SK-N-SH treated with all-trans-retinoic acid at 6 μM for 48 hours (cell line): ENCODE results near the gene LRMDA.

Experiments
- ATAC-seq: fragments of 200-7000 bp; cut with Tn5 transposase; 3 replicates; pipeline ENCODE4 v1.9.1; 2020; ENCODE audit warnings: mild to moderate bottlenecking, moderate library complexity
- ARNTL ChIP-seq: fragments of 450-650 bp; formaldehyde crosslinking; IDR thresholded peaks from 2 replicates; pipeline ENCODE4 v1.5.0; 2020; ENCODE audit warnings: low read depth, mild to moderate bottlenecking, moderate library complexity, borderline replicate concordance
- BACH2 ChIP-seq: fragments of 250-450 bp; sonication (Bioruptor Pico); IDR thresholded peaks from 2 replicates; pipeline ENCODE4 v1.9.0; 2021; ENCODE audit warnings: mild to moderate bottlenecking, borderline replicate concordance
- CSDC2 ChIP-seq: fragments of 250-450 bp; sonication (Bioruptor Pico); IDR thresholded peaks from 2 replicates; pipeline ENCODE4 v1.5.0; 2020; ENCODE audit warnings: mild to moderate bottlenecking, moderate library complexity
- ESRRG ChIP-seq: fragments of 250-450 bp; sonication (Bioruptor Pico); IDR thresholded peaks from 2 replicates; pipeline ENCODE4 v1.6.1; 2021; ENCODE audit warnings: mild to moderate bottlenecking
- GLIS3 ChIP-seq: fragments of 250-450 bp; sonication (Bioruptor Pico); IDR thresholded peaks from 2 replicates; pipeline ENCODE4 v1.5.0; 2020; ENCODE audit warnings: mild to moderate bottlenecking, moderate library complexity
- ISL1 ChIP-seq: fragments of 250-450 bp; sonication (Bioruptor Pico); IDR thresholded peaks from 2 replicates; pipeline ENCODE4 v2.1.2; 2022; ENCODE audit warnings: mild to moderate bottlenecking, moderate library complexity
- OSR1 ChIP-seq: fragments of 250-450 bp; sonication (Bioruptor Pico); IDR thresholded peaks from 2 replicates; pipeline ENCODE4 v1.8.0; 2022; ENCODE audit warnings: moderate library complexity, mild to moderate bottlenecking, inconsistent platforms
- RARB ChIP-seq: fragments of 250-450 bp; sonication (Bioruptor Pico); IDR thresholded peaks from 2 replicates; pipeline ENCODE4 v1.8.0; 2021; ENCODE audit warnings: mild to moderate bottlenecking, moderate library complexity
- SNAI2 ChIP-seq: fragments of 250-450 bp; sonication (Bioruptor Pico); IDR thresholded peaks from 2 replicates; pipeline ENCODE4 v1.5.0; 2020; ENCODE audit warnings: mild to moderate bottlenecking, moderate library complexity
- TCF4 ChIP-seq: fragments of 250-450 bp; sonication (Bioruptor Pico); IDR thresholded peaks from 2 replicates; pipeline ENCODE4 v1.8.0; 2021; ENCODE audit warnings: mild to moderate bottlenecking, moderate library complexity, borderline replicate concordance
- TOX ChIP-seq: fragments of 250-450 bp; sonication (Bioruptor Pico); IDR thresholded peaks from 2 replicates; pipeline ENCODE4 v1.8.0; 2021; ENCODE audit warnings: mild to moderate bottlenecking, moderate library complexity, borderline replicate concordance
- ZC3H10 ChIP-seq: fragments of 250-450 bp; sonication (Bioruptor Pico); IDR thresholded peaks from 2 replicates; pipeline ENCODE4 v1.5.1; 2021; ENCODE audit warnings: mild to moderate bottlenecking, moderate library complexity
- ZFP3 ChIP-seq: fragments of 250-450 bp; sonication (Bioruptor Pico); IDR thresholded peaks from 2 replicates; pipeline ENCODE4 v1.5.0; 2020; ENCODE audit warnings: mild to moderate bottlenecking, moderate library complexity
- ZFP30 ChIP-seq: fragments of 450-650 bp; formaldehyde crosslinking; IDR thresholded peaks from 2 replicates; pipeline ENCODE4 v1.5.0; 2022; ENCODE audit warnings: mild to moderate bottlenecking, moderate library complexity
- ZNF565 ChIP-seq: fragments of 450-650 bp; formaldehyde crosslinking; conservative IDR thresholded peaks from 2 replicates; pipeline ENCODE4 v1.5.0; 2020; ENCODE audit warnings: low read depth, mild to moderate bottlenecking, moderate library complexity
- ZNF70 ChIP-seq: fragments of 450-650 bp; formaldehyde crosslinking; IDR thresholded peaks from 2 replicates; pipeline ENCODE4 v1.5.0; 2020; ENCODE audit warnings: mild to moderate bottlenecking, moderate library complexity
- ZNF8 ChIP-seq: fragments of 450-650 bp; formaldehyde crosslinking; IDR thresholded peaks from 2 replicates; pipeline ENCODE4 v1.5.0; 2020; ENCODE audit warnings: mild to moderate bottlenecking, moderate library complexity
- TF ChIP-seq, protein P1 (sequence below): fragments of 250-450 bp; sonication (Bioruptor Pico); IDR thresholded peaks from 2 replicates; pipeline ENCODE4 v1.8.0; 2021; ENCODE audit warnings: low read depth, mild to moderate bottlenecking, moderate library complexity, borderline replicate concordance
- TF ChIP-seq, protein P2 (sequence below): fragments of 250-450 bp; sonication (Bioruptor Pico); IDR thresholded peaks from 2 replicates; pipeline ENCODE4 v1.5.0; 2020; ENCODE audit warnings: mild to moderate bottlenecking, moderate library complexity
- TF ChIP-seq, protein P3 (sequence below): fragments of 250-450 bp; sonication (Bioruptor Pico); IDR thresholded peaks from 2 replicates; pipeline ENCODE4 v1.8.0; 2020; ENCODE audit warnings: mild to moderate bottlenecking, moderate library complexity, borderline replicate concordance
- TF ChIP-seq, protein P4 (sequence below): fragments of 250-450 bp; sonication (Bioruptor Pico); IDR thresholded peaks from 2 replicates; pipeline ENCODE4 v1.5.1; 2021; ENCODE audit warnings: mild to moderate bottlenecking, moderate library complexity
- TF ChIP-seq, protein P5 (sequence below): fragments of 250-450 bp; sonication (Bioruptor Pico); IDR thresholded peaks from 2 replicates; pipeline ENCODE4 v1.5.1; 2020; ENCODE audit warnings: low read depth, mild to moderate bottlenecking, moderate library complexity

LRMDA gene

DNA sequence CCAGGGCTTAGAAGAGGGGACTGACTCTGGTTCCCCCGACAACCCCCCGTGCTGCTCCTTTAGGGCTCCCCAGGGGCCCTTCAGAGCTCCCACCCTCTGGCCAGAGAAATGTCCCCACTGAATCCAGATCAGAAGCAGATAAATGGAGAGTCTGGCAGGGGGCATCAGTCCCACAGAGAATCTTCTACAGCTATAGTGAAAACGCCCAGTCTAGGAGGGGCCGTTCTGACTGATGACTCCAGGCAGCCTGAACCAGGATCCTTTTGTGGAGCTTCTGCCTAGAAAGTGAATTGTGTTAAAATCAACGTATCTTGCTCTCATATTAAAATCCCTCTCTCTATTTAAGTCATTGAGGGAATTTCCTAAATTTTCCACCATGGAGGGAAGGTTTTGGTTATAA is 471.4 kb downstream of the LRMDA start:
- ATAC-seq: no peak
- TF ChIP-seq CSDC2 (CRISPR knock-in tag) (no peak), TOX (no peak), RARB (CRISPR knock-in tag) (no peak), ARNTL (CRISPR knock-in tag) (no peak), TCF4 (CRISPR knock-in tag) (no peak), ISL1 (CRISPR knock-in tag) (no peak), ZFP30 (CRISPR knock-in tag) (no peak), ZC3H10 (CRISPR knock-in tag) (no peak), ZFP3 (CRISPR knock-in tag) (no peak), ZNF8 (CRISPR knock-in tag) (no peak), SNAI2 (CRISPR knock-in tag) (no peak)
- TF ChIP-seq, protein P1, sequence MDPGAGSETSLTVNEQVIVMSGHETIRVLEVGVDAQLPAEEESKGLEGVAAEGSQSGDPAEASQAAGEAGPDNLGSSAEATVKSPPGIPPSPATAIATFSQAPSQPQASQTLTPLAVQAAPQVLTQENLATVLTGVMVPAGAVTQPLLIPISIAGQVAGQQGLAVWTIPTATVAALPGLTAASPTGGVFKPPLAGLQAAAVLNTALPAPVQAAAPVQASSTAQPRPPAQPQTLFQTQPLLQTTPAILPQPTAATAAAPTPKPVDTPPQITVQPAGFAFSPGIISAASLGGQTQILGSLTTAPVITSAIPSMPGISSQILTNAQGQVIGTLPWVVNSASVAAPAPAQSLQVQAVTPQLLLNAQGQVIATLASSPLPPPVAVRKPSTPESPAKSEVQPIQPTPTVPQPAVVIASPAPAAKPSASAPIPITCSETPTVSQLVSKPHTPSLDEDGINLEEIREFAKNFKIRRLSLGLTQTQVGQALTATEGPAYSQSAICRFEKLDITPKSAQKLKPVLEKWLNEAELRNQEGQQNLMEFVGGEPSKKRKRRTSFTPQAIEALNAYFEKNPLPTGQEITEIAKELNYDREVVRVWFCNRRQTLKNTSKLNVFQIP (CRISPR knock-in tag): no peak
- TF ChIP-seq, protein P2, sequence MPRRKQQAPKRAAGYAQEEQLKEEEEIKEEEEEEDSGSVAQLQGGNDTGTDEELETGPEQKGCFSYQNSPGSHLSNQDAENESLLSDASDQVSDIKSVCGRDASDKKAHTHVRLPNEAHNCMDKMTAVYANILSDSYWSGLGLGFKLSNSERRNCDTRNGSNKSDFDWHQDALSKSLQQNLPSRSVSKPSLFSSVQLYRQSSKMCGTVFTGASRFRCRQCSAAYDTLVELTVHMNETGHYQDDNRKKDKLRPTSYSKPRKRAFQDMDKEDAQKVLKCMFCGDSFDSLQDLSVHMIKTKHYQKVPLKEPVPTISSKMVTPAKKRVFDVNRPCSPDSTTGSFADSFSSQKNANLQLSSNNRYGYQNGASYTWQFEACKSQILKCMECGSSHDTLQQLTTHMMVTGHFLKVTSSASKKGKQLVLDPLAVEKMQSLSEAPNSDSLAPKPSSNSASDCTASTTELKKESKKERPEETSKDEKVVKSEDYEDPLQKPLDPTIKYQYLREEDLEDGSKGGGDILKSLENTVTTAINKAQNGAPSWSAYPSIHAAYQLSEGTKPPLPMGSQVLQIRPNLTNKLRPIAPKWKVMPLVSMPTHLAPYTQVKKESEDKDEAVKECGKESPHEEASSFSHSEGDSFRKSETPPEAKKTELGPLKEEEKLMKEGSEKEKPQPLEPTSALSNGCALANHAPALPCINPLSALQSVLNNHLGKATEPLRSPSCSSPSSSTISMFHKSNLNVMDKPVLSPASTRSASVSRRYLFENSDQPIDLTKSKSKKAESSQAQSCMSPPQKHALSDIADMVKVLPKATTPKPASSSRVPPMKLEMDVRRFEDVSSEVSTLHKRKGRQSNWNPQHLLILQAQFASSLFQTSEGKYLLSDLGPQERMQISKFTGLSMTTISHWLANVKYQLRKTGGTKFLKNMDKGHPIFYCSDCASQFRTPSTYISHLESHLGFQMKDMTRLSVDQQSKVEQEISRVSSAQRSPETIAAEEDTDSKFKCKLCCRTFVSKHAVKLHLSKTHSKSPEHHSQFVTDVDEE (CRISPR knock-in tag): no peak

DNA sequence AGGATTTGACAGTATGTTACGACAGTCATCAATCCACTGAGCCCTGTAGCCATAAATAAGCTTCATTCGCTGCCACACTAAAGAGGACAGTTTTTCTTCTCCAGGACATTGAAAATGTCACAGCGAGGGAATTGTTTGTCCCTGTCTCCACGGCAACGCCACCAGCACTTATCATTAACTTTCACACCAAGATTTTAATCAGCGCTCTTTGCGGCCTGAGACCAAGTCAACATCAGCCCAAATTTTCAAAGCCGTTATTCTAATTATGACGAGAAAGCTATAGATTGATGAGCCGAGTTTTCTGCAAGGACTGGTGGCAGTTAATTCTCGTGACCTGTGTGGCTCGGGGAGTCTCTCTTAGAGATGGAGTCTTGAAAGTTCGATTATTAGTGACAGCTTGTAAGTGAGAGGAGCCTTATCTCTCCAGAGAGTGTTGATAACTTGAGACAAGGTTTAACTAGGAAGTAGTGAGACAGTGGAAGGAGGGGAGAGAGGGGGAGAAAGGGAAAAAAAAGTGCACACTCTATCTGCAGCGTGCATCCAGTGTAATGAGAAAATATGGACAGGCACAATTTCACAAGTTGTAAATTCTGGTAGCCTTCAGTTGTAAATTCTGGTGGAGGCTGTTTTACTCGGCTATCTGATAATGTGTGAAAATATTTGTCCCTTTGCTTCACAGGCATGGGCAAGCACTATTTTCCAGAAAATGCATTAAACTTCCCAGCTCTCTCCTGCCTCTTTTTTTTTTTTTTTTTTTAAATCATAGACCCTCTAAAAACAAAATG is 473.3 kb downstream of the LRMDA start:
- TF ChIP-seq, protein P1 (CRISPR knock-in tag): no peak
- TF ChIP-seq ISL1 (CRISPR knock-in tag): no peak
- TF ChIP-seq TOX: no peak
- TF ChIP-seq SNAI2 (CRISPR knock-in tag): no peak
- no peak for TF ChIP-seq ARNTL (CRISPR knock-in tag)
- no peak for TF ChIP-seq CSDC2 (CRISPR knock-in tag)
- TF ChIP-seq ESRRG (CRISPR knock-in tag): no peak
- no peak for TF ChIP-seq BACH2
- TF ChIP-seq ZNF565 (CRISPR knock-in tag): no peak
- no peak for ATAC-seq

DNA sequence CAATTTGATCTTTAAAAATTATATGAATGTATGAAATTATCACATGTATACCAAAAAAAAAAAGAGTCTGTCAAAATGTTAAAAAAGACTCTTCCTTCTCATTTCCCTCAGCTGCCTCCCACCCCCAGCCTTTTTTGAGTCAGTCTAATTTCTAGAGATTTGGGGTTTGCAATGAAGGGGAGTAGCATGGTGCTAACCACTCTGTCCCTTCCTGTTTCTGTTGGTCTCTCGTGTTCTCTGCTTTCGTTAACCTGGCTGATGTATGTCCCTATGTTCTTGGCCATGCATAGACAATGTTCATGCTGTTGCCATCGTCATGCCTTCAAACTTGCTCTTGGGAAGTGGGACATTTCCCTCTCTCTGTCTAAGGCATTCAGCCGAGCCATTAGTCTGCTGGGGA is 474.1 kb downstream of the LRMDA start:
- no peak for ATAC-seq
- TF ChIP-seq OSR1 (no peak), TOX (no peak), GLIS3 (CRISPR knock-in tag) (no peak), TCF4 (CRISPR knock-in tag) (no peak), BACH2 (no peak), CSDC2 (CRISPR knock-in tag) (no peak), ESRRG (CRISPR knock-in tag) (no peak), ZNF8 (CRISPR knock-in tag) (no peak), ZNF70 (CRISPR knock-in tag) (no peak), RARB (CRISPR knock-in tag) (no peak), ZFP30 (CRISPR knock-in tag) (no peak), ISL1 (CRISPR knock-in tag) (no peak), ZC3H10 (CRISPR knock-in tag) (no peak), ZNF565 (CRISPR knock-in tag) (no peak)
- TF ChIP-seq, protein P3, sequence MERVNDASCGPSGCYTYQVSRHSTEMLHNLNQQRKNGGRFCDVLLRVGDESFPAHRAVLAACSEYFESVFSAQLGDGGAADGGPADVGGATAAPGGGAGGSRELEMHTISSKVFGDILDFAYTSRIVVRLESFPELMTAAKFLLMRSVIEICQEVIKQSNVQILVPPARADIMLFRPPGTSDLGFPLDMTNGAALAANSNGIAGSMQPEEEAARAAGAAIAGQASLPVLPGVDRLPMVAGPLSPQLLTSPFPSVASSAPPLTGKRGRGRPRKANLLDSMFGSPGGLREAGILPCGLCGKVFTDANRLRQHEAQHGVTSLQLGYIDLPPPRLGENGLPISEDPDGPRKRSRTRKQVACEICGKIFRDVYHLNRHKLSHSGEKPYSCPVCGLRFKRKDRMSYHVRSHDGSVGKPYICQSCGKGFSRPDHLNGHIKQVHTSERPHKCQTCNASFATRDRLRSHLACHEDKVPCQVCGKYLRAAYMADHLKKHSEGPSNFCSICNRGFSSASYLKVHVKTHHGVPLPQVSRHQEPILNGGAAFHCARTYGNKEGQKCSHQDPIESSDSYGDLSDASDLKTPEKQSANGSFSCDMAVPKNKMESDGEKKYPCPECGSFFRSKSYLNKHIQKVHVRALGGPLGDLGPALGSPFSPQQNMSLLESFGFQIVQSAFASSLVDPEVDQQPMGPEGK (CRISPR knock-in tag): no peak
- TF ChIP-seq, protein P4, sequence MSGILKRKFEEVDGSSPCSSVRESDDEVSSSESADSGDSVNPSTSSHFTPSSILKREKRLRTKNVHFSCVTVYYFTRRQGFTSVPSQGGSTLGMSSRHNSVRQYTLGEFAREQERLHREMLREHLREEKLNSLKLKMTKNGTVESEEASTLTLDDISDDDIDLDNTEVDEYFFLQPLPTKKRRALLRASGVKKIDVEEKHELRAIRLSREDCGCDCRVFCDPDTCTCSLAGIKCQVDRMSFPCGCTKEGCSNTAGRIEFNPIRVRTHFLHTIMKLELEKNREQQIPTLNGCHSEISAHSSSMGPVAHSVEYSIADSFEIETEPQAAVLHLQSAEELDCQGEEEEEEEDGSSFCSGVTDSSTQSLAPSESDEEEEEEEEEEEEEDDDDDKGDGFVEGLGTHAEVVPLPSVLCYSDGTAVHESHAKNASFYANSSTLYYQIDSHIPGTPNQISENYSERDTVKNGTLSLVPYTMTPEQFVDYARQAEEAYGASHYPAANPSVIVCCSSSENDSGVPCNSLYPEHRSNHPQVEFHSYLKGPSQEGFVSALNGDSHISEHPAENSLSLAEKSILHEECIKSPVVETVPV: no peak
- TF ChIP-seq, protein P2 (CRISPR knock-in tag): no peak
- TF ChIP-seq, protein P5, sequence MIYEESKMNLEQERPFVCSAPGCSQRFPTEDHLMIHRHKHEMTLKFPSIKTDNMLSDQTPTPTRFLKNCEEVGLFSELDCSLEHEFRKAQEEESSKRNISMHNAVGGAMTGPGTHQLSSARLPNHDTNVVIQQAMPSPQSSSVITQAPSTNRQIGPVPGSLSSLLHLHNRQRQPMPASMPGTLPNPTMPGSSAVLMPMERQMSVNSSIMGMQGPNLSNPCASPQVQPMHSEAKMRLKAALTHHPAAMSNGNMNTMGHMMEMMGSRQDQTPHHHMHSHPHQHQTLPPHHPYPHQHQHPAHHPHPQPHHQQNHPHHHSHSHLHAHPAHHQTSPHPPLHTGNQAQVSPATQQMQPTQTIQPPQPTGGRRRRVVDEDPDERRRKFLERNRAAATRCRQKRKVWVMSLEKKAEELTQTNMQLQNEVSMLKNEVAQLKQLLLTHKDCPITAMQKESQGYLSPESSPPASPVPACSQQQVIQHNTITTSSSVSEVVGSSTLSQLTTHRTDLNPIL (CRISPR knock-in tag): no peak
